Lower leg skin (tissue), 3 donors: ENCODE measurements around the gene PPM1B.

Source experiments
- POLR2A ChIP-seq, 2 donors: fragments of 450-650 bp; IDR thresholded peaks; one replicate each; pipeline ENCODE4 v1.6.1; 2016 to 2017; ENCODE audit warnings: antibody characterized with exemption in 2 of 2, mild to moderate bottlenecking in 1 of 2, moderate library complexity in 1 of 2
- TF ChIP-seq, protein P1 (sequence below), 3 donors: fragments of 450-650 bp; IDR thresholded peaks; one replicate each; pipeline ENCODE4 v1.5.1; 2016; ENCODE audit warnings: antibody characterized with exemption in 3 of 3, mild to moderate bottlenecking in 3 of 3, moderate library complexity in 2 of 3

DNA sequence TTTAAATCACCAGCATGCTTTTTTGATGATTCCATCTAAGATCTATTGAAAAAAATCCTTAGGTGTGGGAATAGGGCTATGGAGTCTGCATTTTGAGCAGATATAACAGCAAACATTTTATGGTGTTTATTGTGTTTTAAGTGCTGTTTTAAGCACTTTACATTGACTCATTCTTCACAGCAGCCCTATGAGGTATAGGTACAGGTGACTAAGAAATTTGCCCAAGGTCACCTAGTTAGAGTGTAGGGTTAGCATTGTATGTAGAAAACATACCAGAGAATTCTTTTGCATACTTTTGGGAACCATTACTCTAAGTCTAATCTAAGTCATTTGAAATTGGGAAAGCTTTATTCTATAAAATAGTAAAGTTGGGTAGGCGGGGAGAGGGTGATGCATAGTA is 31.3 kb downstream of the PPM1B start:
- TF ChIP-seq, protein P1, sequence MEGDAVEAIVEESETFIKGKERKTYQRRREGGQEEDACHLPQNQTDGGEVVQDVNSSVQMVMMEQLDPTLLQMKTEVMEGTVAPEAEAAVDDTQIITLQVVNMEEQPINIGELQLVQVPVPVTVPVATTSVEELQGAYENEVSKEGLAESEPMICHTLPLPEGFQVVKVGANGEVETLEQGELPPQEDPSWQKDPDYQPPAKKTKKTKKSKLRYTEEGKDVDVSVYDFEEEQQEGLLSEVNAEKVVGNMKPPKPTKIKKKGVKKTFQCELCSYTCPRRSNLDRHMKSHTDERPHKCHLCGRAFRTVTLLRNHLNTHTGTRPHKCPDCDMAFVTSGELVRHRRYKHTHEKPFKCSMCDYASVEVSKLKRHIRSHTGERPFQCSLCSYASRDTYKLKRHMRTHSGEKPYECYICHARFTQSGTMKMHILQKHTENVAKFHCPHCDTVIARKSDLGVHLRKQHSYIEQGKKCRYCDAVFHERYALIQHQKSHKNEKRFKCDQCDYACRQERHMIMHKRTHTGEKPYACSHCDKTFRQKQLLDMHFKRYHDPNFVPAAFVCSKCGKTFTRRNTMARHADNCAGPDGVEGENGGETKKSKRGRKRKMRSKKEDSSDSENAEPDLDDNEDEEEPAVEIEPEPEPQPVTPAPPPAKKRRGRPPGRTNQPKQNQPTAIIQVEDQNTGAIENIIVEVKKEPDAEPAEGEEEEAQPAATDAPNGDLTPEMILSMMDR (IDR thresholded peaks at IDR 0.05) = no peak
- no peak for TF ChIP-seq POLR2A (IDR thresholded peaks at IDR 0.05)
